ENCODE measurements around the gene VPS26B.

DNA sequence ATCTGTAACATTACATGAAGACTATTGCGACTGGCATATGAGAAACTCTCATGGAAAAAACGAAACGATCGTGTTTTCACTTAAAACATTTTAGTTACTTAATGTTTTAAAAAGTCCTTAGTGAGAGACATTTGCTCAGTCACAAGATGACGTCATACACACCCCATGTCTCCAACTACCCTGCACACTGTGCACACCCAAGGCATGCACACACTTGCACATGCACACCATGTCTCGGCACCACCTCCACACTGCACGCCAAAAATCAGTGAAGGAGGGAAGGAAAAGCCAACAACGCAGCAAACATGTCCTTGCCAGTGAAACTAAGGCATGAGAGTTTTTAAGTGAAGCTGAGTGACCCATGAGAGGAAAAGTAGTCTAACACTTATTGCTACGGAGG lies 18.7 kb upstream of the VPS26B start:
- TF ChIP-seq, protein P1, sequence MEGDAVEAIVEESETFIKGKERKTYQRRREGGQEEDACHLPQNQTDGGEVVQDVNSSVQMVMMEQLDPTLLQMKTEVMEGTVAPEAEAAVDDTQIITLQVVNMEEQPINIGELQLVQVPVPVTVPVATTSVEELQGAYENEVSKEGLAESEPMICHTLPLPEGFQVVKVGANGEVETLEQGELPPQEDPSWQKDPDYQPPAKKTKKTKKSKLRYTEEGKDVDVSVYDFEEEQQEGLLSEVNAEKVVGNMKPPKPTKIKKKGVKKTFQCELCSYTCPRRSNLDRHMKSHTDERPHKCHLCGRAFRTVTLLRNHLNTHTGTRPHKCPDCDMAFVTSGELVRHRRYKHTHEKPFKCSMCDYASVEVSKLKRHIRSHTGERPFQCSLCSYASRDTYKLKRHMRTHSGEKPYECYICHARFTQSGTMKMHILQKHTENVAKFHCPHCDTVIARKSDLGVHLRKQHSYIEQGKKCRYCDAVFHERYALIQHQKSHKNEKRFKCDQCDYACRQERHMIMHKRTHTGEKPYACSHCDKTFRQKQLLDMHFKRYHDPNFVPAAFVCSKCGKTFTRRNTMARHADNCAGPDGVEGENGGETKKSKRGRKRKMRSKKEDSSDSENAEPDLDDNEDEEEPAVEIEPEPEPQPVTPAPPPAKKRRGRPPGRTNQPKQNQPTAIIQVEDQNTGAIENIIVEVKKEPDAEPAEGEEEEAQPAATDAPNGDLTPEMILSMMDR (IDR thresholded peaks at IDR 0.05) = no peak
- no peak for TF ChIP-seq POLR2A (IDR thresholded peaks at IDR 0.05)
- no peak for TF ChIP-seq POLR2AphosphoS5 (IDR thresholded peaks at IDR 0.05)

All from stomach (tissue), 4 donors.